Stimulated activated CD4-positive, alpha-beta T cell treated with anti-CD3 and anti-CD28 coated beads, TNF-alpha, amount 100 ng/mL, for 1 hour (primary cell): ENCODE results near the gene NTNG1.

Experiments
- DNase-seq, 3 donors: peaks; one replicate each; pipeline ENCODE4 v3.0.0-alpha.2; 2020; ENCODE audit warnings: low read depth in 3 of 3, low spot score in 1 of 3

Gene NTNG1

GRCh38 chr1:107394301-107394700, 253.5 kb downstream of the NTNG1 start:
- DNase-seq: no peak

- no peak for DNase-seq
Measured at GRCh38 chr1:107401704-107402103, 260.9 kb downstream of the NTNG1 start.

DNA sequence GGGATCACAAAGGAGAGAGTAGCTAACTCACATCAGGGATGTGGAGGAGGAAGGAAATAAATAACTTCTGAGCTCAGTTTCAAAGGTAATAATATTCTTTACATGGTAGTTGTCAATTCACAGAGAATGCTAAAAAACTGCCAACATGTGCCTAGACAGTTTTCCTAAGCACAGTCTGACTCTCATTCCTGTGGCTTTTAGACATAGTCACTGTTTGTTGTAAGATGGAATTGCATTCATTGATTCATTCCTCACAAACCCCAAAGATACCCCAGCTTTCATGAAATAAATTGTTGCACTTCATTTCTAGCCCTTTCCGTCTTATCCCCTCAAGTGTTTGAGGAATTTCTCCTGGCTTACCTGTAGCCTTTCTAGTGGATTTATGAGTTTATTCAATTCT, 263.9 kb downstream of the NTNG1 start:
- DNase-seq: no peak

- DNase-seq: no peak
Measured at GRCh38 chr1:107405236-107405635, 264.4 kb downstream of the NTNG1 start.

DNA sequence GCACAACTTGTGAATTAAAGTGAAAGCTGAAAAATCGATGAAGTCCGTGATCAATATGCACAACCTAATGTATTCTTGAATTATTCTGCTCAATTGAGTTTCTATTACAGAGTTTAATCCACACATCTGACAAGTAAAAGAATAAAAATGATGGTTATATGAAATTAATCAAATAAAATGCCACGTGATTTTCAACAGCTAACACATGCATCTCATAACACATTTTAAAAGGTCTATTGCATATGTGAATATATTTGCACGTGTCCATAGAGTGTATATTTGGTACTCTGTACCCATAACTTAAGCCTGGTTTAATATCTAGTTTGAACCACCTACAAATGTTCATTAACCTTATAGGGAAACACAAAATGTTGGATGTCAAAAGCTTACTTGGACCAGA, 266.2 kb downstream of the NTNG1 start:
- DNase-seq: no peak

DNA sequence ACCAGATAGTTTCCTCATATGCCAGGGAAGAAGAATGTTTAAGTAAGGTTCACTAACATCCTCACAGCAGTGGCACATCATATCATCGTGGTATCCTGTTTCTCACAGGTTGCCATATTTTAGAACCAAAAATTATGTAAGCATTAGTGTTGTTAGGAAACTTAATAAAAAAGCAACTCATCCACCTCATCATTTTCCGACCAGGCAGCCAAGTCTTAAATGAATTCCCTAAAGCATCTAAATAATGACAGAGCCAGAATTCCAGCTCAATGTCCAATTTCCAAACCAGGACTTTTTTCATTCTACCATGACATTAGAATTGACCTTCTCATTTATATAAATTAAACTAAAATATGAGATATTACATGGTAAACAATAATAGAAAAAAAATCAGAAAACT, 272.7 kb downstream of the NTNG1 start:
- DNase-seq: no peak

DNA sequence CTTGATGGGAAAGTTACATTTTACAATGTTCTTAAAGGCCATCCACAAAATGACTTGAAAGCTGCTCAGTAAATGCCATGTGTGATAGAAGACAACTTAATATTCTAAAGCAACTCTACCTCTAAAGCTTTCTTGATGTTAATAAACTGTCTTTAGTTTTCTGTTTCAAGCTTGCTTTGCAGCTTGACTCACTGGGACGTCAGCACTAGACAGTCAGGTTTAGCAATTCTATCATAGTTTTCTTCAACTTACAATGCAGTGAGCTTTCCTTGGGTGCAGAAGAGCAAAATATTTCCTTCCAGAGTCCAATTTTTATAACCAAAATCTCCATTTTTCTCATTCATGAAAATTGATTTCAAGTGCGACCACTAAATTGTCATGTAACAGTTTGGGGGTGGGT, 273.1 kb downstream of the NTNG1 start:
- no peak for DNase-seq

DNA sequence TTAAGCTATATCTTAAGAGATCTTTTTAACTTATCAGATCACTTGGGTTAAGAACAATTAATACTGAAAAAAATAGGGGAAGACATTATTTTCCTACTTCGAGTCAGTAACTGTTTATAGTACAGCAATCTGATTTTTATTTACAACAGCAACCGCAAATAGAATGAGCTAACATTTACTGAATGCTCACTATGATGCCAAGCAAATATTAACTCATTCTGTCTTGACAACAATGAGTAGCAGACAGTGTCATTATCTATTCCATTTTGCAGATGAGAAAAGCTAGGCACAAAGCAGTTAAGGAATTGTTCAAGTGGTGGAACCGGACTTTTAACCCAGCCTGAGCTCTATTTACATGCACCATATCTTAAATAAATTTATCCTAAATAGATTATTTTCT, 273.7 kb downstream of the NTNG1 start:
- no peak for DNase-seq

- no peak for DNase-seq
Measured at GRCh38 chr1:107415241-107415640, 274.4 kb downstream of the NTNG1 start.

GRCh38 chr1:107419003-107419402, 278.2 kb downstream of the NTNG1 start:
- no peak for DNase-seq

- DNase-seq: no peak
Measured at GRCh38 chr1:107422901-107423300, 282.1 kb downstream of the NTNG1 start.

- DNase-seq: no peak
Measured at GRCh38 chr1:107430540-107431228, 289.8 kb downstream of the NTNG1 start.

GRCh38 chr1:107432108-107432507, 291.3 kb downstream of the NTNG1 start:
- no peak for DNase-seq

GRCh38 chr1:107433068-107433467, 292.2 kb downstream of the NTNG1 start:
- no peak for DNase-seq

DNA sequence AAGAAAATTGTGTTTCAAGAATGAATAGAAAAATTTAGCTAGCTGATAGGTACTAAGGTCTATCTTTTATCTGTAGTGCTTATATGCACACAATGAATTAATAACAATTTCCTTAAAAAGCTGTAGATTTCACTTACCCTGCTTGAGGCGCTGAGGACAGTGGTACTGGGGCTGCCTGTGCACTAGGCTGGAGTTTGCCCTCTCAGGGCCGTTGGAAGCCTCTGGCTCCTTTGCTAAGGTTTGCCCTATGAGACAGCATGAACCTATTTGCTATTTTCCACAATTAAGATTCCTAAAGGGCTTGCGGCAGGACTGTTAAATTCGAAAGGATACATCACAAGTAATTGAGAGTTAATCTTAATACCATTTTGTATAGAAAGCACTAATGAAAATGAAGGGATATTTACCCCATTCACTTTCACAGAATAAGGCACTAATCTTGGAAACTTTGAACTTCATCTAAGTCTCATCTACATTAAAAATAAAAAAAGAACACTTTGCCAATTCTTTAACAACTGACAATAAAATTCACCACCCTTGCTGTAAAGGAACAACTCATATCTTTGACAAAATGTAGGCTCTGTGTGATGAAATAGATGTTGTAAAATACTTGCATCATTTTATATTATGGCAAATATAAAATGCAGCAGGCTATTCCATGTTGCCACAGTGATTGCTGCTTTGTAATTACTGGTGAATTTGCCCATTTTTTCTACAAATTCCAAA, 293.0 kb downstream of the NTNG1 start:
- DNase-seq: no peak

GRCh38 chr1:107434361-107434693, 293.5 kb downstream of the NTNG1 start:
- no peak for DNase-seq

DNA sequence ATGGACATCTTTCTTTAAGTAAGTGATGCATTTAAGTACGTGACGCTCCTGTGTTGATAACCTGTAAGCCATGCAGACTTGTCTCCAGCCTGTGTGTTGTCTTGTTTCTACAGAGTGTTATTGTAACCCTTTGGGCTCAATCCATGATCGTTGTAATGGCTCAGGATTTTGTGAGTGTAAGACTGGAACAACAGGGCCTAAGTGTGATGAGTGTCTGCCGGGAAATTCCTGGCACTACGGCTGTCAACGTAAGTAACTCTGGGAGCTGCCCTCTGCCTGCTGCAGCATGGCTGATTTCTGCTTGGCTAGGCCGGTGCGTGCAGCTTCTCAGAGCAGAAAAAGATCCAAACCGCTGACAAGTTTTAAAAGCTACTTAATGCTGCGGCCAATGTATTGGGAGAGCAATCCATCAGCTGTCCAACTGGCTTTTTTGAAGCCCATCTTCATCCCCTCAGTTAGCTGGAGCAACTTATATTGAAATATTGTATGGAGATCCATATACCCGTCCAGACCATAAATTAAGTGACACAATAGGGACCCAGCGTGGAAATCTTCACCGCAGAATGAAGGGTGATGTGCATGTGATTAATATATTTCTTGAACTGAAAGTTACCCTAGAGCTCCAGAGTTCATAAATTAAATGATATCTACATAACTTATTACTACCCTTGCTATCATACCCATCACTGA, 295.9 kb downstream of the NTNG1 start:
- DNase-seq: no peak

DNA sequence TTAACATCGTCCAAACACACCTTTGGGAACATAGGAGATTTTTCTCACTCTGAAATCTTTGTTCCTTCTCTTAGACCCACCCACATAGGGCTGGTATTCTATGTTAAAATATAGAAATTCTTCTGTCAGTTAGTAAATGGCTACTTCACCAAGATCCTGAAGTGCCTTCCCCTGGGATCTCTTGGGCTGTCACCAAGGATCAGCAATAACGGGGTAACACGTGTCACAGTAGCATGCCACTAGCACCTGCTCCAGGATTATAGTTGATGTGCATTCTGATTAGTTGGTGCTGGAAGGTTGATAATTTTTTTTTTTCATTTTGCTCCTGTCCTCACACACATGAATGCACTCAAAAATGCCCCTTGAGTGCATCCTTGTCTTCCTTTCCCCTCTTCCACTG, 298.7 kb downstream of the NTNG1 start:
- no peak for DNase-seq

DNA sequence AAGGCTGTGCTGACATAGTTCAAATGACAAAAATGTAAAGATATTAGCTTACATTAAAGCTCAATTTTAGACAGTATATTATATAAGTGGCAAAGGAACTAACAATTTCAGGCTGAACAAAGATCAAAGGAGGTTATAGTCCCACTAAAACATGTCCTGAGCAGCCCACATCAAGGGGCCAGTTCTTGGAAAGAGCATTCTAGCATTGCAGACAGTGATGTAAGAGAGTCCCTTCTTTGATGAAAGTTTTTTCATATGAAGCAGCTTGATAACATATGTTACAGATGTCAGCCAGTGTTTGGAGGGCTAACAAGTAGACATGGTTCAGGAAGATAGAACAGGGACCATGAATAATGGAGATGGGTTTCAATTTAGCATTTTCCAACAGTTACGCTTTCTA, 301.7 kb downstream of the NTNG1 start:
- no peak for DNase-seq

- DNase-seq: no peak
Measured at GRCh38 chr1:107443027-107443426, 302.2 kb downstream of the NTNG1 start.

DNA sequence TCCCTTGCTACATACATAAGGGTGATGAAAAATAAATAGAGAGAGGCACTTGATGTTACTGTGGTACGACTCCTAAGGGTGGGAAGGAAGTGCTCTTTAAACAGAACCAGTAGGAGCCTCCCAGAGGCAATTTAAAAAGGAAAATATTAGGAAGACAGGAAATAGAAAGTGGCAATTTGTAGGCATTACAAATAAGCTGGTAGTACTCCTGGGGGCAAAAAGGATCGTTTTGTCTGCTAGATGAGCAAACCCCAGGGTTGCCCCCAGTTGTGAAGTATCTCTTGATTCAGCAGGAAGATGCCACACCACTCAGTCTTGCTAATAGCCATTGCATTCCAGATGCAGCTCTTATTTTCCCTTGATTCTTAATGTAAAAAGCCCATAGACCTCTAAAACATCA, 303.0 kb downstream of the NTNG1 start:
- DNase-seq: no peak

DNA sequence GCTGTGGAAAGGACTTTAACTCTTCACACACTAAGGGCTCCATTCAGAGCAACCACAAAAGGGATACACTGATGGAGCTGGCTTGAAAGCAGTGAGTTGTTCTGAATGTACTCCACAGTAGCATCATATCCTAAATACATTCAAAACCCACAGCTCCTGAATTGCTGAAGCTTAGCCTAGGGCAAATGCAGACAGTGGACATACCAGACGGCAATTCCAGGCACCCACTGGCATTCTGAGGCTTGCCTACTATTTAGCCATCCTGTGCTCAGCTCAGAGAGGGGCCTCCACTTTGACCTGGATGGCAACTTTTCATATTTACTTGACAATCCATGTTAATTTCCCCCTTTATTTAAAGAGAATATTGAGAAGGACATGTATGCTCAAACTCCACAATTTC, 303.5 kb downstream of the NTNG1 start:
- DNase-seq: no peak

DNA sequence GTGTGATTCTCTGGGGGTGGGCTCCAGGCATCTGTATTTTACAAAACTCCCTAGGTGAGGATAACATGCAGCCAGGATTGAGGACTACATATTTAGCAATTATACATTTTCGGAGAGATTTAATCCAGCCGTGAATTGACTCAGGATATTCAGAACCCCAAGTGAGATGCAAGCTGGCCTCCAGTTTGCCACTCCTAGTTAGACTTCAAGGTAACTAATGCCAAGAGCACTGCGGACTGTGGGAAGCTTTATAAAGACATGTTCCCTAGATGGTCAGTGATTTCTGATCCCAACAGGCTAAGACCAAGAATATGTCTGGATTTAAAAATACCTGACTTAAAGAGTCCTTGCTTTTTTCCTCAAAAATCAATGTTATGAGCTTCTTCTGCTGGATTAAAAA, 308.5 kb downstream of the NTNG1 start:
- DNase-seq: no peak
